DND-41 (cell line): Measurements from ENCODE around the gene ALDH1A3.

Experiments used
- ATAC-seq: fragments of 200-7000 bp; cut with Tn5 transposase; 3 replicates; pipeline ENCODE4 v1.9.1; 2021; ENCODE audit warnings: low read depth; ENCODE audit not compliant: insufficient read depth
- DNase-seq: peaks from one replicate; pipeline ENCODE4 v3.0.0-alpha.2; 2020
- H2AFZ ChIP-seq: 2 replicates; pipeline ENCODE4 v1.6.0; 2012; ENCODE audit warnings: low read depth, low read length
- H3K27ac ChIP-seq: 2 replicates; pipeline ENCODE4 v1.5.1; 2012; ENCODE audit warnings: low read length, inconsistent platforms
- H3K27me3 ChIP-seq: fragments of 200-600 bp; sonication (generic); 2 replicates; pipeline ENCODE4 v1.6.0; 2012; ENCODE audit warnings: low read length, mild to moderate bottlenecking, inconsistent platforms; ENCODE audit not compliant: insufficient read depth, poor library complexity
- H3K36me3 ChIP-seq: 2 replicates; pipeline ENCODE4 v1.5.1; 2012; ENCODE audit warnings: low read length, inconsistent platforms; ENCODE audit not compliant: insufficient read depth
- H3K4me1 ChIP-seq: 2 replicates; pipeline ENCODE4 v1.5.1; 2012; ENCODE audit warnings: mild to moderate bottlenecking, low read length; ENCODE audit not compliant: insufficient read depth
- H3K4me2 ChIP-seq: 2 replicates; pipeline ENCODE4 v1.6.0; 2012; ENCODE audit warnings: mild to moderate bottlenecking, moderate library complexity, low read length, inconsistent platforms; ENCODE audit not compliant: insufficient read depth
- H3K4me3 ChIP-seq, 2 experiments: fragments of 200-600 bp in 1 of 2; shearing (Covaris generic) in 1 of 2; 2 replicates each; pipeline ENCODE4 v1.5.1; 2012 to 2016; ENCODE audit warnings: inconsistent platforms in 2 of 2, low read length in 2 of 2, mild to moderate bottlenecking in 2 of 2, low read depth in 1 of 2, moderate library complexity in 1 of 2
- H3K79me2 ChIP-seq: 2 replicates; pipeline ENCODE4 v1.6.0; 2012; ENCODE audit warnings: low read length, inconsistent platforms; ENCODE audit not compliant: insufficient read depth
- H3K9ac ChIP-seq: 2 replicates; pipeline ENCODE4 v1.6.0; 2012; ENCODE audit warnings: low read depth, mild to moderate bottlenecking, inconsistent platforms, low read length, moderate library complexity
- H3K9me3 ChIP-seq: 2 replicates; pipeline ENCODE4 v1.5.1; 2012; ENCODE audit warnings: low read length, moderate library complexity, mild to moderate bottlenecking, inconsistent platforms; ENCODE audit not compliant: insufficient read depth, severe bottlenecking
- H4K20me1 ChIP-seq: 2 replicates; pipeline ENCODE4 v1.6.0; 2012; ENCODE audit warnings: low read length; ENCODE audit not compliant: insufficient read depth
- CTCF ChIP-seq: IDR thresholded peaks from 2 replicates; pipeline ENCODE4 v1.5.1; 2012; ENCODE audit warnings: borderline replicate concordance, low read length, moderate library complexity, mild to moderate bottlenecking; ENCODE audit not compliant: poor library complexity, severe bottlenecking; ENCODE audit errors: extremely low read depth
- EZH2 ChIP-seq: IDR thresholded peaks from 3 replicates; pipeline ENCODE4 v1.6.1; 2012; ENCODE audit warnings: borderline replicate concordance, low read depth, mild to moderate bottlenecking, moderate library complexity, low read length, inconsistent platforms; ENCODE audit not compliant: severe bottlenecking

The ALDH1A3 gene

GRCh38 chr15:100880897-100881242 lies 1.2 kb downstream of the ALDH1A3 start:
- Histone ChIP-seq H3K27me3 (peaks cover 5% of the 10 kb centered on the region), H4K20me1 (no peaks in the 10 kb centered on the region), H3K9me3 (no peaks in the 10 kb centered on the region), H2AFZ (no peak overlapping the region), H3K36me3 (no peaks in the 10 kb centered on the region), H3K9ac (no peak overlapping the region), H3K79me2 (no peaks in the 10 kb centered on the region), H3K4me3 (no peak overlapping the region), H3K27ac (no peak overlapping the region), H3K4me2 (no peak overlapping the region), H3K4me1 (no peaks in the 10 kb centered on the region)
- ATAC-seq: no peak
- DNase-seq: no peak
- TF ChIP-seq EZH2 (no peak), CTCF (no peak)

- H3K4me2 ChIP-seq: no peak overlapping the region
- no peaks in the 10 kb centered on the region for H3K36me3 ChIP-seq
- H3K79me2 ChIP-seq: no peaks in the 10 kb centered on the region
Measured at GRCh38 chr15:100881573-100882336, 2.1 kb downstream of the ALDH1A3 start.

GRCh38 chr15:100885116-100885515 lies 5.5 kb downstream of the ALDH1A3 start:
- H3K79me2 ChIP-seq: no peaks in the 10 kb centered on the region
- H3K27me3 ChIP-seq: peaks cover 31% of the 10 kb centered on the region
- no peaks in the 10 kb centered on the region for H3K4me1 ChIP-seq
- no peak overlapping the region for H3K4me2 ChIP-seq
- H4K20me1 ChIP-seq: no peaks in the 10 kb centered on the region
- no peak for ATAC-seq
- H3K36me3 ChIP-seq: no peaks in the 10 kb centered on the region
- H3K4me3 ChIP-seq: no peak overlapping the region
- no peak overlapping the region for H3K9ac ChIP-seq
- no peak for DNase-seq
- TF ChIP-seq CTCF (no peak), EZH2 (no peak)
- no peak overlapping the region for H3K27ac ChIP-seq
- H2AFZ ChIP-seq: no peak overlapping the region
- no peaks in the 10 kb centered on the region for H3K9me3 ChIP-seq

More at GRCh38 chr15:100881573-100882336, 2.1 kb downstream of the ALDH1A3 start:
- no peak for ATAC-seq
- TF ChIP-seq CTCF: no peak
- no peak for TF ChIP-seq EZH2
- H3K27ac ChIP-seq: no peak overlapping the region
- DNase-seq: no peak
- H2AFZ ChIP-seq: no peak overlapping the region
- no peaks in the 10 kb centered on the region for H4K20me1 ChIP-seq
- H3K27me3 ChIP-seq: peaks cover 13% of the 10 kb centered on the region
- H3K4me1 ChIP-seq: no peaks in the 10 kb centered on the region
- H3K9me3 ChIP-seq: no peaks in the 10 kb centered on the region
- no peak overlapping the region for H3K9ac ChIP-seq
- H3K4me3 ChIP-seq: no peak overlapping the region

GRCh38 chr15:100885811-100886210 lies 6.2 kb downstream of the ALDH1A3 start:
- no peak overlapping the region for H2AFZ ChIP-seq
- TF ChIP-seq CTCF (no peak), EZH2 (no peak)
- no peaks in the 10 kb centered on the region for H3K9me3 ChIP-seq
- no peaks in the 10 kb centered on the region for H4K20me1 ChIP-seq
- no peaks in the 10 kb centered on the region for H3K4me1 ChIP-seq
- no peak overlapping the region for H3K27ac ChIP-seq
- H3K4me2 ChIP-seq: no peak overlapping the region
- no peaks in the 10 kb centered on the region for H3K36me3 ChIP-seq
- peaks cover 37% of the 10 kb centered on the region for H3K27me3 ChIP-seq
- H3K9ac ChIP-seq: no peak overlapping the region
- DNase-seq (no peak), ATAC-seq (no peak)
- H3K79me2 ChIP-seq: no peaks in the 10 kb centered on the region
- H3K4me3 ChIP-seq: no peak overlapping the region
